ENCODE measurements around the gene RBCK1.

DNA sequence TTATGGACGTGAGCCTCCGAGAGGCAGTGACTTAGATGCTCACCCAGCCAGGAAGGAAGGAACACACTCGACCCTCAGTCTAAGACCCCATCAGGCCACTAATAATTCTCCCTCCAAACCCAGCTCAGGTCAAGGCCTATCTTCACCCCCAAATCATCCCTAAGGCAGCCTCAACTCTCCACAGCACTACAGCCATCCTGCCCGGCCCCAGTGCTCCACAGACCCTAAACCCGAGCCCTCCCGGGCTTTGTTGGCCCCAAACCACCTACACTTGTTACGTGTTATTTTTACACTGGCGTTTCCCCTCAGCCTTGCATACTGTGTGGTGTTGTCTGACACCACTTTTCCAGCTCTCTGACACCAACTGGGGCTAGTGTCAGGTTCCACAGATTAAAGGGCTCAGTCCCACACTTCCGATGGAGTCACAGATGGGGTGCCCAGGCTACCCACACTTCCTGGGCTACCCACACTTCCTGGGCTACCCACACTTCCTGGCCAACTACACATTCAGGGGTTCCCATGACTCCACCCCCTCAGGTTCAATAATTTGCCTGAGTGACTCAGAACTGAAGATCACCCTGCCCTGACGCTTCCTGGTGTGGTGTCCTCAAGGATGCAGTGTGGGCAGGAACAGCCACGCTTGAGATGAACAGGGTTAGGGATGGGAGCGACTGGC is 25.3 kb downstream of the RBCK1 start:
- no peak for TF ChIP-seq HNRNPL (IDR thresholded peaks at IDR 0.05; ENCODE audit: low read depth, low read length)
- no peak for TF ChIP-seq CREB1 (IDR thresholded peaks at IDR 0.05)
- no peak for TF ChIP-seq CREB1 (CRISPR knock-in tag; IDR thresholded peaks at IDR 0.05)
- TF ChIP-seq, protein P1, sequence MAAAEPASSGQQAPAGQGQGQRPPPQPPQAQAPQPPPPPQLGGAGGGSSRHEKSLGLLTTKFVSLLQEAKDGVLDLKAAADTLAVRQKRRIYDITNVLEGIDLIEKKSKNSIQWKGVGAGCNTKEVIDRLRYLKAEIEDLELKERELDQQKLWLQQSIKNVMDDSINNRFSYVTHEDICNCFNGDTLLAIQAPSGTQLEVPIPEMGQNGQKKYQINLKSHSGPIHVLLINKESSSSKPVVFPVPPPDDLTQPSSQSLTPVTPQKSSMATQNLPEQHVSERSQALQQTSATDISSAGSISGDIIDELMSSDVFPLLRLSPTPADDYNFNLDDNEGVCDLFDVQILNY (CRISPR knock-in tag; IDR thresholded peaks at IDR 0.05): no peak
- TF ChIP-seq MAFG (tag; conservative IDR thresholded peaks at IDR 0.05): no peak
- TF ChIP-seq, protein P2, sequence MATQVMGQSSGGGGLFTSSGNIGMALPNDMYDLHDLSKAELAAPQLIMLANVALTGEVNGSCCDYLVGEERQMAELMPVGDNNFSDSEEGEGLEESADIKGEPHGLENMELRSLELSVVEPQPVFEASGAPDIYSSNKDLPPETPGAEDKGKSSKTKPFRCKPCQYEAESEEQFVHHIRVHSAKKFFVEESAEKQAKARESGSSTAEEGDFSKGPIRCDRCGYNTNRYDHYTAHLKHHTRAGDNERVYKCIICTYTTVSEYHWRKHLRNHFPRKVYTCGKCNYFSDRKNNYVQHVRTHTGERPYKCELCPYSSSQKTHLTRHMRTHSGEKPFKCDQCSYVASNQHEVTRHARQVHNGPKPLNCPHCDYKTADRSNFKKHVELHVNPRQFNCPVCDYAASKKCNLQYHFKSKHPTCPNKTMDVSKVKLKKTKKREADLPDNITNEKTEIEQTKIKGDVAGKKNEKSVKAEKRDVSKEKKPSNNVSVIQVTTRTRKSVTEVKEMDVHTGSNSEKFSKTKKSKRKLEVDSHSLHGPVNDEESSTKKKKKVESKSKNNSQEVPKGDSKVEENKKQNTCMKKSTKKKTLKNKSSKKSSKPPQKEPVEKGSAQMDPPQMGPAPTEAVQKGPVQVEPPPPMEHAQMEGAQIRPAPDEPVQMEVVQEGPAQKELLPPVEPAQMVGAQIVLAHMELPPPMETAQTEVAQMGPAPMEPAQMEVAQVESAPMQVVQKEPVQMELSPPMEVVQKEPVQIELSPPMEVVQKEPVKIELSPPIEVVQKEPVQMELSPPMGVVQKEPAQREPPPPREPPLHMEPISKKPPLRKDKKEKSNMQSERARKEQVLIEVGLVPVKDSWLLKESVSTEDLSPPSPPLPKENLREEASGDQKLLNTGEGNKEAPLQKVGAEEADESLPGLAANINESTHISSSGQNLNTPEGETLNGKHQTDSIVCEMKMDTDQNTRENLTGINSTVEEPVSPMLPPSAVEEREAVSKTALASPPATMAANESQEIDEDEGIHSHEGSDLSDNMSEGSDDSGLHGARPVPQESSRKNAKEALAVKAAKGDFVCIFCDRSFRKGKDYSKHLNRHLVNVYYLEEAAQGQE (IDR thresholded peaks at IDR 0.05; ENCODE audit: borderline replicate concordance): no peak
- TF ChIP-seq, protein P2 (CRISPR knock-in tag; IDR thresholded peaks at IDR 0.05; ENCODE audit: low read depth): no peak
- no peak for TF ChIP-seq CBX2 (IDR thresholded peaks at IDR 0.05; ENCODE audit: insufficient read depth, low read length, poor library complexity, severe bottlenecking)
- TF ChIP-seq, protein P3, sequence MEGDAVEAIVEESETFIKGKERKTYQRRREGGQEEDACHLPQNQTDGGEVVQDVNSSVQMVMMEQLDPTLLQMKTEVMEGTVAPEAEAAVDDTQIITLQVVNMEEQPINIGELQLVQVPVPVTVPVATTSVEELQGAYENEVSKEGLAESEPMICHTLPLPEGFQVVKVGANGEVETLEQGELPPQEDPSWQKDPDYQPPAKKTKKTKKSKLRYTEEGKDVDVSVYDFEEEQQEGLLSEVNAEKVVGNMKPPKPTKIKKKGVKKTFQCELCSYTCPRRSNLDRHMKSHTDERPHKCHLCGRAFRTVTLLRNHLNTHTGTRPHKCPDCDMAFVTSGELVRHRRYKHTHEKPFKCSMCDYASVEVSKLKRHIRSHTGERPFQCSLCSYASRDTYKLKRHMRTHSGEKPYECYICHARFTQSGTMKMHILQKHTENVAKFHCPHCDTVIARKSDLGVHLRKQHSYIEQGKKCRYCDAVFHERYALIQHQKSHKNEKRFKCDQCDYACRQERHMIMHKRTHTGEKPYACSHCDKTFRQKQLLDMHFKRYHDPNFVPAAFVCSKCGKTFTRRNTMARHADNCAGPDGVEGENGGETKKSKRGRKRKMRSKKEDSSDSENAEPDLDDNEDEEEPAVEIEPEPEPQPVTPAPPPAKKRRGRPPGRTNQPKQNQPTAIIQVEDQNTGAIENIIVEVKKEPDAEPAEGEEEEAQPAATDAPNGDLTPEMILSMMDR (IDR thresholded peaks at IDR 0.05 in 2 of 3, conservative IDR thresholded peaks at IDR 0.05 in 1 of 3; ENCODE audit: insufficient read depth in 2 of 3, low read depth in 1 of 3, low read length in 3 of 3): no peak
- no peak for TF ChIP-seq POLR2A (conservative IDR thresholded peaks at IDR 0.05)
- no peak for TF ChIP-seq RAD21 (CRISPR knock-in tag; conservative IDR thresholded peaks at IDR 0.05 in 1 of 2, IDR thresholded peaks at IDR 0.05 in 1 of 2)
- TF ChIP-seq PHF20 (IDR thresholded peaks at IDR 0.05; ENCODE audit: partially characterized antibody): no peak
- TF ChIP-seq NR2C2 (CRISPR knock-in tag; IDR thresholded peaks at IDR 0.05): no peak
- no peak for TF ChIP-seq NR2C2 (tag; IDR thresholded peaks at IDR 0.05)
